Measurements from ENCODE around the gene CDKAL1. TPM values are rescaled to one million over a fixed set of nuclear protein-coding genes. Genes with fewer than 3 reads are reported as not detected.

The CDKAL1 gene
- total RNA-seq, 1 donor from 2014 or later = 39.6 TPM

DNA sequence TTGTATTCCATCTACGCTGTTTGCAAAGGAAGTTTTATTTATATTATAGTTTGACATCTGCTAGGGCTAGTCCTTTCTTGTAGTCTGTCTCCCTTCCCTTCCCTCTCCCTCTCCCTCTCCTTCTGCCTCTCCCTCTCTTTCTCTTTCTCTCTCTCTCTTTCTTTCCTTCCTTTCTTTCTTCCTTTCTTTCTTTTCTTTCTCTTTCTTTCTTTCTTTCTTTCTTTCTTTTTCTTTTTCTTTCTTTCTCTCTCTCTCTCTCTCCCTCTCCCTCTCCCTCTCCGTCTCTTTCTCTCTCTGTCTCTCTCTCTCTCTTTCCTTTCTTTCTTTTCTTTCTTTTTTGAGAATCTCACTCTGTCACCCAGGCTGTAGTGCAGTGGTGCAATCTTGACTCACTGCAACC lies 137.8 kb downstream of the CDKAL1 start:
- Histone ChIP-seq H3K27me3 (no peaks in the 10 kb centered on the region), H3K36me3 (no peaks in the 10 kb centered on the region), H2AFZ (replicated peaks) (no peak overlapping the region), H3K27ac (no peak overlapping the region), H3K4me1 (no peaks in the 10 kb centered on the region), H3K9ac (no peak overlapping the region), H4K20me1 (ENCODE audit: low read depth) (no peaks in the 10 kb centered on the region), H3K4me2 (no peak overlapping the region), H3F3A (ENCODE audit: low read depth) (no peaks in the 10 kb centered on the region), H3K9me3 (ENCODE audit: low read depth) (no peaks in the 10 kb centered on the region), H3K4me3 (no peak overlapping the region), H3K79me2 (ENCODE audit: low read depth) (no peaks in the 10 kb centered on the region)
- H3K27ac Mint-ChIP-seq = no peak overlapping the region
- no peak for TF ChIP-seq EZH2 (IDR thresholded peaks at IDR 0.05)
- TF ChIP-seq, protein P1, sequence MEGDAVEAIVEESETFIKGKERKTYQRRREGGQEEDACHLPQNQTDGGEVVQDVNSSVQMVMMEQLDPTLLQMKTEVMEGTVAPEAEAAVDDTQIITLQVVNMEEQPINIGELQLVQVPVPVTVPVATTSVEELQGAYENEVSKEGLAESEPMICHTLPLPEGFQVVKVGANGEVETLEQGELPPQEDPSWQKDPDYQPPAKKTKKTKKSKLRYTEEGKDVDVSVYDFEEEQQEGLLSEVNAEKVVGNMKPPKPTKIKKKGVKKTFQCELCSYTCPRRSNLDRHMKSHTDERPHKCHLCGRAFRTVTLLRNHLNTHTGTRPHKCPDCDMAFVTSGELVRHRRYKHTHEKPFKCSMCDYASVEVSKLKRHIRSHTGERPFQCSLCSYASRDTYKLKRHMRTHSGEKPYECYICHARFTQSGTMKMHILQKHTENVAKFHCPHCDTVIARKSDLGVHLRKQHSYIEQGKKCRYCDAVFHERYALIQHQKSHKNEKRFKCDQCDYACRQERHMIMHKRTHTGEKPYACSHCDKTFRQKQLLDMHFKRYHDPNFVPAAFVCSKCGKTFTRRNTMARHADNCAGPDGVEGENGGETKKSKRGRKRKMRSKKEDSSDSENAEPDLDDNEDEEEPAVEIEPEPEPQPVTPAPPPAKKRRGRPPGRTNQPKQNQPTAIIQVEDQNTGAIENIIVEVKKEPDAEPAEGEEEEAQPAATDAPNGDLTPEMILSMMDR (IDR thresholded peaks at IDR 0.05) = no peak
- no peak for TF ChIP-seq EZH2phosphoT487 (IDR thresholded peaks at IDR 0.05)
- no peaks in the 10 kb centered on the region for H3K4me1 Mint-ChIP-seq
- DNase-seq (ENCODE audit: low spot score) = no peak
- H3K4me3 Mint-ChIP-seq = no peak overlapping the region
- peaks cover 5% of the 10 kb centered on the region for H3K9me3 Mint-ChIP-seq
- H3K36me3 Mint-ChIP-seq = peaks cover 9% of the 10 kb centered on the region
- no peaks in the 10 kb centered on the region for H3K27me3 Mint-ChIP-seq (ENCODE audit: insufficient read depth, low read depth)

GRCh38 chr6:20673458-20673857 lies 139.2 kb downstream of the CDKAL1 start:
- no peak overlapping the region for H3K9ac ChIP-seq
- H2AFZ ChIP-seq (replicated peaks) = no peak overlapping the region
- DNase-seq (ENCODE audit: low spot score) = no peak
- H3K4me2 ChIP-seq = no peak overlapping the region
- H3K27me3 ChIP-seq = no peaks in the 10 kb centered on the region
- H3F3A ChIP-seq (ENCODE audit: low read depth) = no peaks in the 10 kb centered on the region
- Mint-ChIP-seq H3K27ac (no peak overlapping the region), H3K9me3 (peaks cover 5% of the 10 kb centered on the region), H3K4me3 (no peak overlapping the region), H3K4me1 (no peaks in the 10 kb centered on the region), H3K27me3 (ENCODE audit: insufficient read depth, low read depth) (no peaks in the 10 kb centered on the region), H3K36me3 (peaks cover 9% of the 10 kb centered on the region)
- H3K36me3 ChIP-seq = no peaks in the 10 kb centered on the region
- H3K4me3 ChIP-seq = no peak overlapping the region
- H3K4me1 ChIP-seq = no peaks in the 10 kb centered on the region
- no peaks in the 10 kb centered on the region for H3K79me2 ChIP-seq (ENCODE audit: low read depth)
- no peaks in the 10 kb centered on the region for H3K9me3 ChIP-seq (ENCODE audit: low read depth)
- no peaks in the 10 kb centered on the region for H4K20me1 ChIP-seq (ENCODE audit: low read depth)
- no peak overlapping the region for H3K27ac ChIP-seq
- TF ChIP-seq, protein P1 (IDR thresholded peaks at IDR 0.05) = no peak
- TF ChIP-seq EZH2phosphoT487 (IDR thresholded peaks at IDR 0.05) (no peak), EZH2 (IDR thresholded peaks at IDR 0.05) (no peak)

DNA sequence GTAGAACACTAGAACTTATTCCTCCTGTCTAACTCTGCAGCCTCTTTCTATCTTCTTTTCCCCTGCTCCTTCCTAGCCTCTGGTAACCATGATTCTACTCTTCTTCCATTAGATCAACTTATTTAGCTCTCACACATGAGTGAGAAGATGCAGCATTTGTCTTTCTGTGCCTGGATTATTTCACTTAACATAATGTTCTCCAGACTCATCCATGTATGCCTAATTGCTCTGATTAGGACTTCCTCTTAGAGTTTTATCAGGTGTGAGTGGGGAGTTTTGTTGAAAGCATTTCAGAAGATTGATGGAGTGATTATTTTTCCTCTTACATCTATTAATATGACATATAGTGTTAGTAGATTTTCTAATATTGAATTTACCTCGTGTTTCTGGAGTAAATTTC lies 140.4 kb downstream of the CDKAL1 start:
- H3K27me3 Mint-ChIP-seq (ENCODE audit: insufficient read depth, low read depth) = no peaks in the 10 kb centered on the region
- H3K4me3 ChIP-seq = no peak overlapping the region

More for the DNA sequence above, 140.4 kb downstream of the CDKAL1 start:
- DNase-seq (ENCODE audit: low spot score) = no peak
- Mint-ChIP-seq H3K4me1 (peaks cover 3% of the 10 kb centered on the region), H3K27ac (no peak overlapping the region), H3K36me3 (peaks cover 9% of the 10 kb centered on the region), H3K4me3 (no peak overlapping the region), H3K9me3 (peaks cover 5% of the 10 kb centered on the region)
- H3K9me3 ChIP-seq (ENCODE audit: low read depth) = no peaks in the 10 kb centered on the region
- no peaks in the 10 kb centered on the region for H3K79me2 ChIP-seq (ENCODE audit: low read depth)
- no peaks in the 10 kb centered on the region for H3F3A ChIP-seq (ENCODE audit: low read depth)
- no peaks in the 10 kb centered on the region for H4K20me1 ChIP-seq (ENCODE audit: low read depth)
- no peak overlapping the region for H3K27ac ChIP-seq
- no peak for TF ChIP-seq EZH2phosphoT487 (IDR thresholded peaks at IDR 0.05)
- TF ChIP-seq, protein P1 (IDR thresholded peaks at IDR 0.05) = no peak
- no peak for TF ChIP-seq EZH2 (IDR thresholded peaks at IDR 0.05)
- no peak overlapping the region for H3K4me2 ChIP-seq
- H3K9ac ChIP-seq = no peak overlapping the region
- H2AFZ ChIP-seq (replicated peaks) = no peak overlapping the region
- no peaks in the 10 kb centered on the region for H3K27me3 ChIP-seq
- no peaks in the 10 kb centered on the region for H3K4me1 ChIP-seq
- no peaks in the 10 kb centered on the region for H3K36me3 ChIP-seq

Measured in neural progenitor cell (in vitro differentiated cells).